GM18511 (cell line): Measurements from ENCODE around the gene NR1D2.

Experiments
- ATAC-seq: cut with Tn5 transposase; IDR thresholded peaks from one replicate; pipeline ENCODE4 v1.9.1; 2021; ENCODE audit warnings: mild to moderate bottlenecking, moderate library complexity; ENCODE audit not compliant: unreplicated experiment

The NR1D2 gene

GRCh38 chr3:23961913-23962312 is 16.8 kb downstream of the NR1D2 start:
- ATAC-seq: no peak

GRCh38 chr3:23964537-23965235 is 19.6 kb downstream of the NR1D2 start:
- no peak for ATAC-seq

- ATAC-seq: no peak
These were observed 21.2 kb downstream of the NR1D2 start for GRCh38 chr3:23966328-23966727.

GRCh38 chr3:23968463-23969184 is 23.5 kb downstream of the NR1D2 start:
- ATAC-seq: no peak

GRCh38 chr3:23969393-23969792 is 24.3 kb downstream of the NR1D2 start:
- ATAC-seq: no peak

GRCh38 chr3:23971684-23972083 is 26.6 kb downstream of the NR1D2 start:
- no peak for ATAC-seq

- no peak for ATAC-seq
These were observed 31.5 kb downstream of the NR1D2 start for GRCh38 chr3:23976555-23976954.

- no peak for ATAC-seq
These were observed 34.5 kb downstream of the NR1D2 start for GRCh38 chr3:23979569-23979968.

- ATAC-seq: no peak
These were observed 36.0 kb downstream of the NR1D2 start for GRCh38 chr3:23981136-23981535.

- ATAC-seq: no peak
These were observed 36.9 kb downstream of the NR1D2 start for GRCh38 chr3:23981955-23982354.

GRCh38 chr3:23984934-23985333 is 39.8 kb downstream of the NR1D2 start:
- ATAC-seq: no peak

GRCh38 chr3:23985747-23986544 is 40.9 kb downstream of the NR1D2 start:
- ATAC-seq: no peak

- no peak for ATAC-seq
These were observed 42.3 kb downstream of the NR1D2 start for GRCh38 chr3:23987356-23987755.

- no peak for ATAC-seq
These were observed 46.2 kb downstream of the NR1D2 start for GRCh38 chr3:23991306-23991682.

- no peak for ATAC-seq
These were observed 46.9 kb downstream of the NR1D2 start for GRCh38 chr3:23991683-23992628.

- ATAC-seq: no peak
These were observed 48.6 kb downstream of the NR1D2 start for GRCh38 chr3:23993556-23994243.

GRCh38 chr3:23994244-23994569 is 49.1 kb downstream of the NR1D2 start:
- no peak for ATAC-seq

GRCh38 chr3:23995219-23995618 is 50.1 kb downstream of the NR1D2 start:
- no peak for ATAC-seq

- no peak for ATAC-seq
These were observed 51.0 kb downstream of the NR1D2 start for GRCh38 chr3:23996095-23996524.

- ATAC-seq: peak; percentile 75
These were observed 54.0 kb downstream of the NR1D2 start for GRCh38 chr3:23999012-23999641.
